GM21367 (cell line): ENCODE data around the gene PNMA8B.

Source experiments
- ATAC-seq: cut with Tn5 transposase; IDR thresholded peaks from one replicate; pipeline ENCODE4 v1.9.1; 2021; ENCODE audit not compliant: unreplicated experiment

PNMA8B gene

DNA sequence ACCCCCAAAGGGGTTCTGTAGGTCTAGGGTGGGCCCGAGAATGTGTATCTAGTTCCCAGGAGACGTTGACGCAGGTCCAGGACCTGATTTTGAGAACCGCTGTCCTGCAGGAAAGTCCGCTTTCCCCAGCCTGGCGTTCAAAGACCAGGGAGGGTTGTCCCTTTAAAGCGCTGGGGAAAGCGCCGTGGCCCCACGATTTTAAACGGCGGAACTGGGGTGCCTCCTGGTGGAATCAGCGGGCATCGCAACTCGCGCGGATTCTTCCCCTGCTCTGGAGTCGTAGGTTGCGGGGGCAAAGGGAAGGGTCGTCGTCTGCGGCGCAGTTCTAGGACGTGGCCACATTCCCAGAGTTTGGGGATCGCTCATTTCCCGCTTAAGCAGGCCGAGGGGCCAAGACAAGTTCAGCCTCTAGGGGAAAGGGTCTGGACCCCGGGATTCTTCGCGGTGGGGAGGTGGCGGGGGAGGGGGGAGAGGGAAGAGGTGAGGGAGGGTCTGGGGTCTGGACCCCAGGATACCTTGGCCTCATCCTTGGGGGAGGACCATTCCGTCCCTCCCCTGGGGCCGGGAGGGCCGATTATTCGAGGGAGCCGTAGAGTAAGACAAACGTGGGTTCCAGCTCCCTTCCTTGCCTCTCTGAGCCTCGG, 7.7 kb downstream of the PNMA8B start:
- no peak for ATAC-seq

DNA sequence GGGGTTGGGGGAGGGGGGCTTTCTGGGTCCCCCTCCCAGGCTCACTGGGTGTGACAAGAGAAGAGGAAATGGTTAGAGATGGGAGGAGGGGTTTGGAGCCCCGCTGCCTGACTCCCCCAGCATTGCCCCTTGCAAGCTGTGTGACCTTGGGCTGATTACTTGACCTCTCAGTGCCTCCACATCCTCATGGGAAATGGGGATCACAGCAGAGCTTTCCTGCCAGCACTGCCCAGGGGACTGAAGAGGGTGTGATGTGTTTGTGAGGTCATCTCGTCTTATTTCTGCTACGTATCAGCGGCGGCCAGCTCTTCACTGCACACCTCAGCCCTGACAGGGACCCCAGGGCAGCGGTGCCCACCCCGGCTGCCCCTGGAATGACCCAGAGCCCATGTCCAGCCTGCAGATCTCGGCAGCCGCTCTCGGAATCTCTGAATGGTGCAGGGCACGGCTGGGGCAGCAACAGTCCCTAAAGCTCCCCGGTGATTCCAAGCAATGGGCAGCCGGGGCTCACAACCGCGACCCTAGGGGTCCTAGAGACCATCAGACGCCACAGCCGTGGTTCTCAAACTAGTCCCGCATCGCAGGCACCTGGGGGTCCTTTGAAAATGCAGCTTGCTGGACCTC, 8.4 kb downstream of the PNMA8B start:
- ATAC-seq: no peak

GRCh38 chr19:46486358-46486757, 9.3 kb downstream of the PNMA8B start:
- no peak for ATAC-seq

DNA sequence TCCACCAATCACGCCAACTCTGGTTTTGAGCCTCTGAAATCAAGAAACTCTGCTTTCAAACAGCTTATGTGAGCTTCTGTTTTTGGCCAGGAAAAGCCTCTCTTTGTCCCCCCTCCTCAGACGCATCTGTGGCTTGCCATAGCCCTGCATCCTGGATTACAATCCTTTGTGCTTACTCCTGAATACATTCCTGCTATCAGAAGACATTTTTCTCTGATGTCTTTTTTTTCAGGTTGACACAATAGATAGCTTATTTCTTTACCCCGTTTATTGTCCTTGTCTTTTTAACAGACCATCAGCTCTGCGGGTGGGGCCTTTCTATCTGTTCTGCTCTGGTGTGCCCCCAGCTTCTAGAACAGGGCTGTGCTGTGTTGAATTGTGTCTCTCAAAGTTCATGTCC, 11.0 kb downstream of the PNMA8B start:
- ATAC-seq: no peak

- ATAC-seq: no peak
Observed at GRCh38 chr19:46482631-46483030, 13.0 kb downstream of the PNMA8B start.

DNA sequence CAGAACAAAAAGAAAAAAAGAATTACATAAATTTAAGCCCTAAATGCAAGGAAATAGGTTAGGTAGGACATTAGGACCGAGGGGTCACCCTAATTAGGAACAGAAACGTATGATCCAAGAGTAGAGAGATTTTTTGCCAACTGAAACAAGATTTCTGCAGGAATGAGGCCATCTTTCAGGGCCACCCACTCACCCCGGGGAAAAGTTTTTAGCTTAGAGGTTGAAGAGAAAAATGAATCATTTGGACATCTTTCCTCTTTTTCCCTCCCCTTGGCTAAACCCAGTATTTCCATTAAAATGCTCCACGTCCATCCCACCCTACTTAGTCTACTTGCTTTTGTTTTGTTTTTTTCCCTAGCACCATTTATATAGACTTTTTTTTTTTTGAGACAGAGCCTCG, 13.7 kb downstream of the PNMA8B start:
- ATAC-seq: no peak

DNA sequence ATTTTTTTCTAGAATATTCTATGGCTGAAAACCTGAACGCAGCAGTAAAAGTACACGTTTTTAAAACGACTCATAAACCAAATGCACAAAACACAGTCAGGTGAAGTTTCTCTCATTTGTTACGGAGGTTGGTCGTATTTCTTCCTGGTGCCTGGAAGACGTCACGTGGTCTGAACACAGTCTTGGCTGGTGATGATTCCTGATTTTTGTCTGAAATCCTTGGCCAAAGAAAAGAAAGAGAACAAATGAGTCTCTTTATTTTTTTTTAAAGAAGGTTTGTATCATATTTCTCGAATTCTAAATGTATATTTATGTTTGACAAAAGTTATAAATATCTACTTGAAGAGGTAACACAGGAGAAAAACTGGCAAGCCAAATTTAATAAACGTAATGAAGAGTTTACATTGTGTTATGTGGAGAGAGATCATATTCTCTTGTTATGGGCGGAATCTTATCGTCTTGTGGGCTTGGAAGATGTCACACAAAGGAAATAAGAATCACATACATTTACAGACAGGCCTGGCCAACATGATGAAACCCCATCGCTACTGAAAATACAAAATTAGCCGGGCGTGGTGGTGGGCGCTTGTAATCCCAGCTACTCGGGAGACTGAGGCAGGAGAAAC, 14.3 kb downstream of the PNMA8B start:
- ATAC-seq: no peak

DNA sequence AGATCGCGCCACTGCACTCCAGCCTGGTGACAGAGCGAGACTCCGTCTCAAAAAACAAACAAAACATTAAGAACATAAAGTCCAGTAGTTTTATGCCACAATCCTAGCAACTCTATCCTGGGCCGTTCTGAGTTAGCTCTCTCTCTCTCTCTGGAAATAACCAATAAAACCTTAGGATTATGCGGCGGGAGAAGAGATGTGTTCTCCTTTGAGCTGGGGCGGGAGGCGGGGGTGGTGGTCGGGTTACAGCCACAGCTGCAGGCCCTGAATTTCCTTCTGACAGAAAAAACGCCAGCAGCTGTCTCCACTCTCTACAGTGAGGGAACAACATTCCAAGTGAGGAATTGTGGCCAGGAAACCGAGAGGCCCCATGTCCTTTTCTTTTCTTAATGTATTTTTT, 15.3 kb downstream of the PNMA8B start:
- ATAC-seq: no peak

DNA sequence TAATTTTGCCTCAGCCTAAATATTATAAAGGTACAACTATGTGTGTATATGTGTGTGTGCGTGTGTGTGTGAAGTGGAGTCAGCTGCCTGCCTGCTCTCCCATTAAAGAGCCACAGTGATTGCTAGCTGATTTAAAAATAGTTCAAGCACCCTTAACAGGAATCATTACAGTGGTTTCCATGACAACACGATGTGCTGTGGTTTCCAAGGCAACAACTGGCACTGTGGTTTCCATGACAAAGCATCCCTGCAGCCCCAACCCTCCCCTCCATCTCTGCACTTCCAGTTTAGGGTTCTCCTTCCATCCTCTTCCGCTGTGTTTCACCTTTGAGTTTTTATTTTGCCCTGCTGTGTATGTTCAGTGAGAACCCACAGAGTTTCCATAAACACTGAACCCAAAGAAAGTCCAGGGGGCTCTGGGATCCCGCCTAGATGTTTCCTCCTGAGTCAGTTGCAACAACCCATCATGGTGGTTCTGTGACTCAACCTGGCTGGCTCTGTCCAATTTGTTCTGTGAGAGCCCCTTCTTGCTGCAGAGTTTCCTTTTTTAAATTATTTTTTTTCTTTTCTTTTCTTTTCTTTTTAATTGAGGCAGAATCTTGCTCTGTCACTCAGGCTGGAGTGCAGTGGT, 17.2 kb downstream of the PNMA8B start:
- ATAC-seq: no peak

GRCh38 chr19:46475986-46476385, 19.7 kb downstream of the PNMA8B start:
- no peak for ATAC-seq

DNA sequence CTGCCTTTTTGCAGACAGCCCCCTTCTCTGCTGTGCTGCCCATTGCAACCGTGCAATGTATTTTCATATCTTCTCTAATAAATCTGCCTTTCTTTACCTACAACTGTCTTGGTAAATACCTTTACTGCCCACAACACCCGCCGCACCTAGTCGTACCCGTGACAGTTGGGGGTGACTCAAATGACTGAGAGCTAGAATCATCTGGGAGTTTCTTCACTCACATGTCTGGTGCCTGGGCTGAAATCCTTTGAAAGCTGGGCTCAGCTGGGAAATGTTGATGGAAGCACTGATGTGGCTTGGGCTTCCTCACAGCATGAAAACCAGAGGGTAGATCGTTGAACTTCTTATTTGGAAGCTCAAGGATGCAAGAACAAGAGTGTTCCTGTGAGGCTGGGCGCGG, 21.5 kb downstream of the PNMA8B start:
- no peak for ATAC-seq

DNA sequence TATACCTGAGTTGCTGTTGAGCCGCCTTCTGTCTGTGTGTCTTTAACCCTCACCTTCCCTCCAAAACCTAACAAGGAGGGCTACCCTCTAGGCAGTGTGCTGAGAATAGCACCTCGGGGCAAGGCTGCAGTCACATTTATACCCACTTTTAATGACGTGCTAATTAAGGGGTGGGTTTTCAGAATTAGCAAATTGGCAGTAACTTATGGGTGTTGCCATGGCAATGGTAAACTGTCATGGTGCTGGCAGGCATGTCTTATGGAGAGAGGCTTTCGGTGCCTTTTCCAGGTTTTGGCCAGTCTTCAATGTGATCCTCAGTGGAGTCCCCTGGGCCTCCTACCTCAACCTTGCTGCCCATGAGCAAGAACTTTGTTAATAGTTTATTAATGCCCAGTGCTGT, 23.1 kb downstream of the PNMA8B start:
- ATAC-seq: no peak

- ATAC-seq: no peak
Observed at GRCh38 chr19:46471811-46472543, 23.7 kb downstream of the PNMA8B start.

DNA sequence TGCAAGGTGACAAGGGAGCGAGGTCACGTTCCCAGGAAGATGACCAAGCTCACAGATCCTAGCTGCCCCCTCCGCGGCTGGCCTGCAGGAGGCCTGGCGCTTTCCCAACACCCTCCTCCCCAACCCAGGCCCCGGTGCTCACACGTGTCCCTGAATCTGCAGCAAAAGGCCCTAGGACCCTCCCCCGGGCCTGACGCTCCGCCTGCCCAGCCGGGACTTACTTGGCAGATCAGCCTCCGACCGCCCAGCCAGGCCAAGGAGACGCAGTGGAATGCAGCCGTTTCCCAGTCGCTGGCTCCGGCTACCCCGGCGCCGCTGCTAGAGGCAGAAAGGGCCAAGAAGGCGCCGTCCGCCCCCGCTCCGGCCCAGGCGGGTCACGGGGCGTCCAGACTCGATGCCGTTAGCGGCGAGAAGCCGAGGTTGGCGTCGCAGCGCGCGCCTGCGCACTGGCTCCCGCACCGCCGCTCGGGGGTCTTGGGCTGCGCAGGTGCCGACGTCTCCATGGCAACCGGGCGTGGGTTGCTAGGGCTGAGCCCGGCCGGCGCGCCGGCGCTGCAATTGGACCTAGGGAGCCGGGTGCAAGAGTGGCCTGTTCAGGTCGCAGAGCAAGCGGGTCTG, 24.4 kb downstream of the PNMA8B start, which contains the start of gene PNMA8A:
TSS of gene PNMA8A (minus strand) at position 448 of the 618 bp plus-strand sequence. CDS start 528 bp downstream, outside the sequence.
- ATAC-seq: no peak

- ATAC-seq: no peak
Observed at GRCh38 chr19:46470376-46470775, 25.3 kb downstream of the PNMA8B start.

GRCh38 chr19:46469541-46470185, 26.0 kb downstream of the PNMA8B start:
- no peak for ATAC-seq

- no peak for ATAC-seq
Observed at GRCh38 chr19:46466536-46467196, 29.0 kb downstream of the PNMA8B start.

- ATAC-seq: no peak
Observed at GRCh38 chr19:46463516-46463915, 32.2 kb downstream of the PNMA8B start.

DNA sequence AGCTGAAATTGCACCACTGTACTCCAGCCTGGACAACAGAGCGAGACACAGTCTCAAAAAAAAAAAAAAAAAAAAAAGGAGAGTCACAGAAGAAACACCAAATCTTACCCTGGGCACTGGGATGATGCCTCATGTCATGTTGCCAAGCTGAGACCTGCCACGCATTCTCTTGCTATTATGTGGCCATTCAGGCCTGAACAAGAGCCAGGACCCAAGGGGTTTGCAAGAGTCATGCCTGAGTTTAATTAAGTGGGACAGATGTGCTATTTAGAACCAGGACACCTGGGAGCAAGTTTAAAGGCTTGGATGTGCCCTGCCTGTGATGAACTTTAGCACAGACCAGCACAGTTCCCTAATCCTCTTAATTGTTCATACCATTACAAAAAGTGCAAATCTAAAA, 34.1 kb downstream of the PNMA8B start:
- no peak for ATAC-seq

DNA sequence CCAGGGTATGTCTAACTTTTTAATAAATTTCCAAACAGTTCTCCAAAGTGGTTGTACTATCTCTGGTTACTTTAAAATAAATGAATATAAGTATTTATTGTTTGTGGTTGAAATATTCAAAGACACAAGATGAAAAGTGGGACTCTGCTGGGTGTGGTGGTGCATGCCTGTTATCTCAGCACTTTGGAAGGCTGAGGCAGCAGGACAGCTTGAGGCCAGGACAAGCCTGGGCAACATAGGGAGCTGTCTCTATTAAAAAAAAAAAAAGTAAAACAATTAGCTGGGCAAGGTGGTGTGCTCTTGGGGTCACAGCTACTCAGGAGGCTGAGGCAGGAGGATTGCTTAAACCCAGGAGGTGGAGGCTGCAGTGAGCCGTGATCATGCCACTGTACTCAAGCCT, 34.7 kb downstream of the PNMA8B start:
- ATAC-seq: no peak
